GM12891 (cell line): Measurements from ENCODE around the gene COX8A.

Source experiments
- PAX5 ChIP-seq: IDR thresholded peaks from 2 replicates; pipeline ENCODE4 v1.6.1; 2011; ENCODE audit warnings: low read length, moderate library complexity, mild to moderate bottlenecking; ENCODE audit not compliant: insufficient read depth, severe bottlenecking
- POLR2A ChIP-seq: IDR thresholded peaks from 2 replicates; pipeline ENCODE4 v1.6.1; 2011; ENCODE audit warnings: low read depth, low read length, control low read depth
- POLR2AphosphoS5 ChIP-seq: IDR thresholded peaks from 2 replicates; pipeline ENCODE4 v1.6.1; 2011; ENCODE audit warnings: low read depth, low read length, control low read depth
- POU2F2 ChIP-seq: IDR thresholded peaks from 2 replicates; pipeline ENCODE4 v1.6.1; 2011; ENCODE audit warnings: low read depth, mild to moderate bottlenecking, control low read depth, low read length, moderate library complexity
- SPI1 ChIP-seq: IDR thresholded peaks from 2 replicates; pipeline ENCODE4 v1.6.1; 2011; ENCODE audit warnings: low read depth, low read length, control low read depth
- TAF1 ChIP-seq: IDR thresholded peaks from 2 replicates; pipeline ENCODE4 v1.6.1; 2011; ENCODE audit warnings: low read depth, low read length, control low read depth

DNA sequence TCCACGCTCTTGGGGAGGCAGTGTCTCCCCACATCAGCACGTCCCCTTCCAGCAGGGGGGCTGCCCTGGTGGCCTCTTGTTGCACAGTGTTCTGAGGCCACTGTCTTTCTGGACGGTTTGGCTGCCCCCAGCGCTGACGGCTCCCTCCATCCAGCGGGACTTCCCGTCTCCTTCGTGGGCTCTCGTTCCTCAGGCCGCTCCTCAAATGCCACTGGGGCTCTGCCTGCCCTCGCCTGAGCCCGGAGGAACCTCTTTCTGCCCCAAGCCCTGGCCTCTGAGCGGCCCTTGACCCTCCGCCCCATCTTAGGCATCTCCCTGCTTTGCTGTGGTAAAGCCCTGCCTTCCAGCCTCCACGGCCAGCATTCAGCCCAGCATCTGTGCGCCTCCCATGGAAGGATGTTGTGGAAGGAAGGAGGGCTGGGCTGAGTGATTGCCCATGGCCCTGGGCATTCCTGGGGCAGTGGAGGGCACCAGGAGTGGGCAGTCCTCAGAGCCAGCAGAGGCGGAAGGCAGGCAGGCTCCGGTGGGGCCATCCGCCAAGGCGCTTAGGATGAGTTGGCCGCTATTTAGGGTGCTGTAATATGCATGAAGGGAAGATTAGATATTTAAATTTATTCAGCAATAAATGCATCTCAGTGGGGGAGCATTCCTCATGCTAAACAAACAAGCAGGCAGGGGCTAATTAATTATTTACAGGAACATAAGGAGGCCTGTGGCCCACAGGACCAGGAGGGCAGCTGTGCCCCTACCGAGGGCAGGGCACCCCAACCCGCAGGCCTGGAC lies 29.6 kb downstream of the COX8A start:
- TF ChIP-seq PAX5, result no peak
- no peak for TF ChIP-seq POLR2AphosphoS5
- no peak for TF ChIP-seq TAF1
- TF ChIP-seq POLR2A, result no peak
- no peak for TF ChIP-seq POU2F2
- TF ChIP-seq SPI1, result no peak
